Measurements from ENCODE around the gene TBC1D14.

- no peak for TF ChIP-seq REST (IDR thresholded peaks at IDR 0.05; ENCODE audit: insufficient read depth in 1 of 2, low read depth in 2 of 2, low read length in 2 of 2)
- no peak for TF ChIP-seq FOXP2 (optimal IDR thresholded peaks at IDR 0.05; ENCODE audit: borderline replicate concordance, extremely low read depth, extremely low read length, insufficient read depth)
- no peak for TF ChIP-seq TAF1 (IDR thresholded peaks at IDR 0.05; ENCODE audit: borderline replicate concordance, insufficient read depth, low read length)
- no peak for TF ChIP-seq POLR2AphosphoS5 (IDR thresholded peaks at IDR 0.05; ENCODE audit: low read depth, low read length)
Measured at GRCh38 chr4:6873792-6874461, 35.7 kb upstream of the TBC1D14 start.

Data from PFSK-1 (cell line).